Measurements from ENCODE around the gene IRX3.
"Not testable (repeated sequence)": the region's sequence is repeated elsewhere in the genome, so short reads cannot be mapped to it uniquely, and the experiment has no call there.

The IRX3 gene

DNA sequence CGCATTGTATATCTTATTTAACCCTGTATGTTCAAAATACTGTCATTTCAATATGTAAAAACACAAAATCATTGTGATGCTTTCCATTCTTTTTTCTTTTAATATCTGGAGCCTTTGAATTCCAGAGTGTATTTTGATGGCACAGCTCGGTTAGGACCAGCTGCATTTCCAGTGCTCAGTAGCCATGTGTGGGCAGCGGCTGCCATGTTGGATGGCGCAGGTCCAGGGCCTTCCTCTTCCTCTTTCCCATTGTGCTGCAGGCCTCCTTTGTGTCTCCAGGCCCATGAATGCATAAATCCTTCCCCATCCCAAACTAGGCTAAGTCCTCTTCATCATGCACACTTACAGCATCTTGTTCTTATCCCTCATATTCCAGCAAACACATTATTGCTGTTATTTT, 13.0 kb downstream of the IRX3 start:
- no peak for FAIRE-seq

DNA sequence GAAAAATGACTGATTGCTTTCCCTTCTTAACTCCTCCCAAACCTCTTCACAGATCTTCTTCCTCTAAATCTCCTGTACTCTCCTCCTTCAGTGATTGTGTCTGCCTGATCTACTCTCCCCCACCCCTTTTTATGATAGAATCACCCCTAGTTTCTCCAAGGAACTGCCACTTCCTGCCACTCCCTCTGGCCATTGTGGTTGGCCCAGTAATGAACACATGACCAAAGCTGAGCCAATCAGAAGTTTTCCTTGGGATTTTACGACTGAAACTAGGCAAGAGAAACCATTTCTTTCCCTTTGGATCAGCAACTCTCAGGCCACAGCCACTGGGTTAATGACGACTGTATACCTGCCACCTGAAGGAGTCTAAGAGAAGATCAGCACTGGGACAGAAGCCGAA, 15.9 kb downstream of the IRX3 start:
- no peak for FAIRE-seq

DNA sequence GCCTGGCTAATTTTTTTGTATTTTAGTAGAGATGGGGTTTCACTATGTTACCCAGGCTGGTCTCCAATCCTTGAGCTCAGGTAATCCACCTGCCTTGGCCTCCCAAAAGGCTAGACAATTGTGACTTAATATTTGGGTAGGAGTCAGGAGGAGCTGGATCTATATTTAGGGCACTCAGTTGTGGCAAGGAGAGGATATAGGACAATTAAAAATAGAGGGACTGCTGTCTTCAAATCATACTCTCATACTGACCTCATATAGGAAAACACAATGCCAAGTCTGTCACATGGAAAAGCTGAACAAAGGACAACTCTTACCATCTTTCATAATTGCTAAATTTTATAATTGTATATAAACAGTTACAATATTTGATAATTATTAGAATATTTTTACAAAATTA, 17.1 kb downstream of the IRX3 start:
- no peak for FAIRE-seq

DNA sequence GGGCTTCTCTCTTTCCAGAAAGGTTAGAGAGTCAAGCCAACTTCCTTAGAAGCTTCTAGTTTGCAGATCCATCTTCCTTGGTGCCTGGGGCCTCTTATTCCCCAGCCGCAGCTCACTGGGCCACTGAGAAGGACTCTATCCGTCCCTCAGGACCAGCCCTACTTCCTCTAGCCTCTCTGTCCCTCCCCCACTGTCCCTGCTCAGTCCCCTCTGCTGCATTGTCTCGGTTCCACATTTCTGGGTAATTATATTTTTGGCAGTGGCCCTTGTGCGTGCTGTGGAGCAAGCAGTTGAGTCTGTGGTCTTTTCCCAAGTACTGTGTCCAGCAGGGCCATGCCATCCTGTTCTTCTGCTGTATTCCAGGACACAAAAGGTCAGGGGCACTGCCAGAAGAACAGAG, 17.8 kb downstream of the IRX3 start:
- no peak for FAIRE-seq

DNA sequence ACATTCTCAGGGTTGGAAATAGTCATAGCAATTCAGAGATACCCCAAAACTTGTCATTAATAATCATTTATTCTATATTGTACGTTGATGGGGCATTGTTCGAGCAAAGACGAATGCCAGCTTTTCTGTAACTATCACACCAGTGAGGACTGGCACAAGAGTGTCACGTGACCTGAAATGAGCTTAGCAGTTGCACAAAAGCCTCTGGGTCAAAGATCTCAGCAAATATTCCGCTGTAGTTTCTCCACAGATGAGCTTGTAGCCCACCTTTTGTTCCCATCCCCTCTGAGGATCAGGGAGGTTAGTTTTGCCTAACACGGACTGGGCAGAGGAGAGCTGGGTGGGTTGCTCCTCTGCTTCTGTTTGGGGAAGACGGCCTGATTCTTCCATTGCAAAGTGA, 18.2 kb downstream of the IRX3 start:
- FAIRE-seq, result no peak

DNA sequence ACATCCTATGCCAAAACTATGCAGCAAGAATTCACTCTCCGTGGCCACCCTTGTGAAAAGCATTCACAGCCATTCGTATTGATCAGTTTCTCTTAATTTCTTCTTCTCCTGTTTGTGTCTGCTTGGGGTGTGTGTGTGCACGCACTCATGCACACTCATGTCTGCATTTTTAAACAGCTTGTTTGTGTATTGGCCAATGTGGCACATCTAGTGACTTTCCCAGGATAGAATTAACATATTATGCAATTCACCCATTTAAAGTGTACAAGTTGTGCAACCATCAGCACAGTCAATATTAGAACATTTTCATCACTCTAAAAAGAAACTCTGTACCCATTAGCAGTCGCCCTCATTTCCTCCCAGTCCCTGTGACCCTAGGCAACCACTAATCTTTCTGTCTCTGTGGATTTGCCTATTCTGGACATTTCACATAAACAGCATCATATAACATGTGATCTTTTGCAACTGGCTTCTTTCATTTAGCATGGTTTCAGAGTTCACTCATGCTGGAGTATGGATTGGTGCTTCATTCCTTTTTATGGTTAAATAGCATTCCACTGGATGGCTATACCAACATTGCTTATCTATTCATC, 20.1 kb downstream of the IRX3 start:
- no peak for FAIRE-seq

DNA sequence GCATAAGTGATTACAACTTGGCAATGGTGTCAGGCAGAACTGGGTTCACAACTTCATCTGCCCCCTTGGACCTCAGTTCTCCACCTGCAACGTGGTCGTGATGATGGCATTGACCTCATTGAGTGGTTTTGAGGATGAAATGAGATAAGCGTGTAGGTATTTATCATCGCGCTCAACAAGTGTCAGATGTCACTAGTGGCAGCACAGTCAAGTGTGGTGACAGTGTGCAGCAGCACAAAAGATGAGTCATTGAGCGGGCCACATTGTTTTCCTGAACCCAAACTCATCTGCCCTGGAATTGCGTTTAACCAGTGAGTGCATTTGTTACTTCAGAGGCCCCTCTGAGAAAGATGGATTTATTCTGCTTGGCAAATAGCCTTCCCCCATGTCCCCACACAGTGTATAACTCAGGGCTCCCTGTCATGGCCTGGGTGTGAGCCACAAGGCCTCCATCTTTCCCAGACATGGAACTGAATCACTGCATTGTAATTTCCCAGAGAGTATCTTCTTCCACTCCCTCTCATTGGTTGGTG, 20.9 kb downstream of the IRX3 start:
- no peak for FAIRE-seq

DNA sequence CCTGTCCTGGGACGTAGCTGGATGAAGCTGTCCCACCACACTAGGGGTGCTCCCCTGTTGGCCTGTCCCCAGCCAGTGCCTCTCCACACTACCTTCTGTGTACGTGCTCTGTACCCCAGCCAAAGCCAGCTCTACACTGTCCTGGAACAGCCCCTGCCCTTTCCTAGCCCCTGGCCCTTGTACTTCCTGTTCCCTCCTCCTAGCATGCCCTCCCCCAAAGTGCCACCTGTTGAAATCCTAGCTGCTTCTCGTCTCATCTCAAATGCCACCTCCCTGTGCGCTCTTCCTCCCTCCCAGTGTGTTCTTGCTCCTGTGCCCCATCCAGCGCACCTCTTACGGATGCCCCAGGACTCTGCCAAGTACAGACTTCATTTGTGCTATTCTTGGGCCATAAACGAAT, 33.5 kb downstream of the IRX3 start:
- no peak for FAIRE-seq

DNA sequence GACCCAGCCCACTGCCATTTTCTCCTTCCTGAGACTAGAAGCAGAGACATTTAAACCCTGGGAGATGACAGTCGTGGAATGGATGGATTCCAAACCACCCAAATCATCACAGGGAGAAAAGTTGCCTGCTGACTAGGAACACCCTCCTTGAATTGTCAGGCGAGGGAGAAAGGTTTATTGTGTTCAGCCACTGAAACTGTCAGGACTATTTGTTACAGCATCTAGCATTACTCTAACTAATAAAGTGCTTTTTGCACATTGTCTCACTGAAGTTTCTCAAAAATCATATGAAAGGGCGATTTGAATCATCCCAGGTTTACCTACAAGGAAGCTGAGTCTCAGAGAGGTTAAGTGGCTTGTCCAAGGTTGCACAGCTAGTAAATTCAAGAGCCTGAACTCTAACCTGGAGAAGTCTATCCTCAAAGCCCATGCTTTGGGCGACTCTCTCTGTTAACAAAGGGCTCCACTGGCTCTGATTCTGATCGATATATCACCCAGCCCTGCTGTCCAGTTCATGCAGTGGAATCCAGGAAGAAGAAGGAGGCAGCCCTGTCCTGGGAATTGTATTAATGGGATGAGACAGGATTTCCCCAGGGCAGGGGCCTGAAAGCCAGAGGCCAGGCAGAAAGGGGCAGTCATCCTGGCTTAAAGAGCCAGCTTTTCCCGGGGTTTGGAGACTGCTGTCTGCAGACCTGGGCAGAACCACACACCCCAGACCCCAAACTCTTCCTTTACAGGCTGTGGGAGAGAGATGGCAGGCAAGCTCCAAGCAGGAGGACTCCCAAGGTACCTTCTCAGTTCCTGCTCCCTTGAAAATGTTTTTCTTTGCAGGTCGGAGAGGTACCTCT, 37.5 kb downstream of the IRX3 start:
- FAIRE-seq, result no peak

DNA sequence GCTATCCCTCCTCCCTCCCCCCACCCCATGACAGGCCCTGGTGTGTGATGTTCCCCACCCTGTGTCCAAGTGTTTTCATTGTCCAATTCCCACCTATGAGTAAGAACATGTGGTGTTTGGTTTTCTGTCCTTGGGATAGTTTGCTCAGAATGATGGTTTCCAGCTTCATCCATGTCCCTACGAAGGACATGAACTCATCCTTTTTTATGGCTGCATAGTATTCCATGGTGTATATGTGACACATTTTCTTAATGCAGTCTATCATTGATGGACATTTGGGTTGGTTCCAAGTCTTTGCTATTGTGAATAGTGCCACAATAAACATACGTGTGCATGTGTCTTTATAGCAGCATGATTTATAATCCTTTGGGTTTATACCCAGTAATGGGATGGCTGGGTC, 38.9 kb downstream of the IRX3 start:
- FAIRE-seq, result not testable (repeated sequence)

DNA sequence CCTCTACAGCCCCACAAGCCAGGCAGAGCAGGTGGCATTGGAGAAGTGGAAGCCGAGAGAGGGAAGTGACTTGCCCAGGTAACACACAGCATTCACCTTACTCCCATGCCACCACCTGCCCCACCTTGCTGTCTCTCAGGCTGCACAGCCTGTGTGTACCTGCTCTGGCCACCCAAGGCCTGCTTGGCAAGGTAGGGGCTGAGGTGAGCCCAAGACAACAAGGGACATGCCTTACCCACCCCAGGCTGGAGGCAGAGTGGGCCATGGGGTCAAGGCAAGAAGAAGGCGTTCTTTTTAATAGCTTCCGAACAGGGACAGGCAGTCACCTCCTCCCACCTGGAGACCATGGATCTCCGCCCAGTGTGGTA, 40.1 kb downstream of the IRX3 start:
- FAIRE-seq, result no peak

DNA sequence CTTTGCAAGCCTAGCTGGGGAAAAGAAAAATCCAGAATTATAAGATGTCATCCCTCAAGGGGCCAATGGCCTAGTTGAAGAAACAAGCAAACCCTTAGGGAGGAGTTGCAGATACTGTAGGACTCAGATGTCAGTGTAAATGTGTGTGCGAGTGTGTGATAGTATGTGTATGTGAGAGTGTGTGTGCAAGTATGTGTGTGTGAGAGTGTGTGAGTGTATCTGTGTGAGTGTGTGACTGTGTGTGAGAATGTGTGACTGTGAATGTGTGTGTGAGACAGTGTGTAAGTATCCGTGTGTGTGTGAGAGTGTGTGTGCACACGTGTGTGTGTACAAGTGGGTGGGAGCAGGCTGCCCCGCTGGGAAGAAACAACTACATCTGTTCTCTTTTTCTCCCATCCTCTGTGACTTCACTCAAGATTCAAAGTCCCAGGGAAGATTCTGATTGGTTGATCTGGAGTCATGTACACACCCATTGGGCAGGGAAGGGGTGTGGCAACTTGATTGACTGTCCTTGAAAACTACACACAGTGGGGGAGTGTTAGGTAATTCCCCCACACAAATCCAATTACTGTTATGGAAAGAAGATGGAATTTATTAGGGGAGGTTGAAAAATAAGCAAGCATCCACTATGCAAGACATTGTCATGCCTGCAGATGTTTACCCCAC, 40.7 kb downstream of the IRX3 start:
- FAIRE-seq, result no peak

DNA sequence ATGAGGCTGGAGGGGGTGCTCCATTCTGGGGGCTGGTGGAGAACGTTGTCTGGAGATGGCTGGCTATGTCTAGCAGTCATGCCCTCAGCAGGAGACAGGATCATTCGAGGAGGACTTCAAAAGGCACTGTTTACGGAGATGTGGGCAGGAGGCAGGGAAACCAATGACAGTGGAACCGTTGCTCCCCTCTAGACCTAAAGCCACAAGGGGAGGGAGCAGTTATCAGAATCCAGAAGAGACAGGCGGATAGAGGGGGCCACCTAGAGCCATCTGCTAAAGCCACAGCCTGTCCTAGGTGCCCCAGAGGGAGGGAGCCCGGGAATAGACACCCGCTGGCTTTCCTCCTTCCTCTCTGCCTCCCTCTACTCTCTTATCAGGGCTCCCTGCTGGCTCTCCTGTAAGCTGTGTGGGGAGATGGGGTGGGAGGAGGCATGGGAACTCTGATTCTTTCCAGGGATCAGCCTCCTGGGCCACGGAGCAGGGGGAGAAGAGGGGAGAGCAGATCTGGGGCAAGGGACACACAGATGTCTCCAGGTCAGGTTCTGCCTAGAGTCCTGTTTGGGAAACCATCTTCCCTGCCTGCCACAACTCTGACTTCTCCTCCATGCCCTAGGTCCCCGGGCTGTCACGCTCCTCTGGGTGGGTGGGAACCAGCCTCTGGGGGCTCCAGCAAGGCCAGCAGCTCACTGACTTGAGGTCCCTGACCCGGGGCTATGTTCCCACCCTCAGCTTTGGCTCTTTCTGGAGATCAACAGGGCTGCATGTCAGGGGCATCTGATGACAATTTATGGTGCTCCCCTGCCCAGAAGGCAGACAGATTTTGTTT, 42.3 kb downstream of the IRX3 start:
- no peak for FAIRE-seq

DNA sequence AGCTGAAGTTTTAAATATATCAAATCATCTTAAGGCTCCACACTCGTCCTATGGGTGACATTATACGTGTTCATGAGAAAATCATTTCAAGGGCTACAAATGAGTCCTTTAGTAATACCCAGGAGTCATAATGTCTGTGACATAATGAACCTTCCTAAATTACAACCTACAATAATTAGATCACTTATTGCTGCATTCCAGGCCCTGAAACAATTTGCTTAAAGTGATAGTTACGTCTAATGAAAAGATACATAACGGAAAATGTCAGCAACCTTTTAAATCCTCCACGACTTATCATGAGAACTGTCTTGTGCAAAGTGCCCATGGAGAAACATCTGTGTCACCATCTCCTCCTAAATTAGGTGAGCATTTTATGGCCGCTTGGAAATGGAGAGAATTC, 43.4 kb downstream of the IRX3 start:
- no peak for FAIRE-seq

DNA sequence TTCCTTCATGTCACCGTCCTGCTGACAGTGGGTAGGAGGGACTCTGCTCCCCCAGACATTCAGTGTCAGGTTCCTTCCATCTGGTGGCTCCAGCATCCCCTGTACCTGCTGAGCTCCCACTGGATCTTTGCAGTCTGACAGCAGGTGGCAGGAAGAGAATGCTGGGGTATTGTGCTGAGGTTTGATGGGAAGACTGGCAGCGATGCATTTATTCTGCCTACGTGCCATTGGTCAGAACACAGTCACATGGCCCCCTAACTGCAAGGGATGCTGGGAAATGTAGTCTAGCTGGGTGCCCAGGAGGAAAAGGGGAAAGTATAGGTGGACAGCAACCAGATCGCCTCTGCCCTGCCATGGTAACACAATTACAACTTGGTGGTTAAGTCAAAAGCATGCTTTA, 44.4 kb downstream of the IRX3 start:
- FAIRE-seq, result no peak

DNA sequence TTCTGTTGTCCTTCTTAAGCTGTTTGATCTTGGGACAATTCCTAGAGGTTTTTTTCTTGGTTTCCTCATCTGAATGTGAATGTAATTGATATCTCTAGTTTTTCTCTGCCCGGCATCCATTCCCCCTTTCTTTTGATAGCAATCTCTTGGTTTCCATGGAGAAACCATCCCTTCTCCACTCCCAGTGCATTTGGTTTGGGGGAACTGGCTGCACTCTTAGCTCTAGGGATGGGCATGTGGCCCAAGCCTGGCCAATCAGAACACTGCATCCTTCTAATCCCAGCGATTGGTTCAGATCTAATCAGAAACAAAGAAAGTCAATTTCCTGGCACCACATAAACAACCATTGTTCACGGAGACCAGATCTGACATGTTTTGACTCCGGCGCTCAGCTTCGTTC, 45.1 kb downstream of the IRX3 start:
- no peak for FAIRE-seq

DNA sequence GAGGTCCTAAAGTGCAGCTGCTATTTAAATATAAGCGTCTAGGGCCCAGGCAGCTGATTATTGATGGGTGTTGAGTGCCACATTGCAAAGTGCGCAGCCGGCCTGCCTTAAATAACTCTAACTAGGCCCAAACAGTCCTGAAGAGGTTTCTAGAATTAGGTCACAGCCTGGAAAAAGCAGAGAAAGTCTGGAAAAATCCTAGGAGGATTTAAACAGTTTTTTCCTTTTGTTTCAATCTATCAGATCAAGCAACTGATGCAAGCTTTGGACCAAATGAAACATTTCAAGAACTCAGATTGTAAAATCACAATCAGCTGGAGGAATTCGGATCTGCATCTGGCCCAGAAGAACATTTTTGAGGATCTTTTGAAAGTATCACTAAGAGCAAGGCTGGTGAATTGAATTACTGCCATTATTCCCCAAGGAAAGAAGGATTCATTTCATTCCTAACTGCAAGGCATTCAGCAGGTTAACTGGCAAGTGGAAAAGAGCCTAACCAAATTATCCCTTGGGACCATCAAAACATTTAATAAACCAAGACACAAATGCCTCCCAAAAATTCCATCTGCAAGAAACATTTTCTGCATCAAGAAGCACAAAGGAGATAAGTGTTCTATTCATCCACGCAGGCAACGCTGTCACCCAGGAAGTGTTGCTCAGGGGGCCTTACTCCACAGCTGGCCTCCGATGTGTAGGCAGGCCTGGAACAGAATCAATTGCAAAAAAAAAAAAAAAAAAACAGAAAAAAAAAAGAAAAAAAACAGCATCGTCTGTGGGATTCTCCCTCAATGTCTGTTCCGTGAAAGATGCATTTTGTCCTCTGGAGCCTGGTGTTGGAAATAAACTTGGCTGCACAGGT, 46.1 kb downstream of the IRX3 start:
- no peak for FAIRE-seq

DNA sequence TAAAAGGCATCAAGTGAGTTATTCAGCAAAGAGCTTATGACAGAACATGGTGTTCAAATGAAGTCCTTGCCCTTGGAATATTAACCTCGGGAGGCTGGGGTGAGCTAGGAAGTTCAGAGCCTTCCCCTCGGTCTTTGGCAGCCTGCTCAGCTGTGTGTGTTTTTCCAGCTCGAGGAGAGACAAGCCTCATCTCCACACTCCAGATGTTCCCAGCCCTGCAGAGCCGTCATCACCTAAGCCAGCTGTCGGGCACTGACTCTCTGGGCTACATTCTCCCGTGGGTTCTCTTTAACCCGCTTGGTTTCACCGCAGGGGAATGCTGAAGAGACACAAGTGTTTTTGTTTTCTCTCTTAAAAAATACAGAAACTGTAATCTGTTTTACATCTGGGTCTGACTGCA, 47.1 kb downstream of the IRX3 start:
- FAIRE-seq, result no peak

DNA sequence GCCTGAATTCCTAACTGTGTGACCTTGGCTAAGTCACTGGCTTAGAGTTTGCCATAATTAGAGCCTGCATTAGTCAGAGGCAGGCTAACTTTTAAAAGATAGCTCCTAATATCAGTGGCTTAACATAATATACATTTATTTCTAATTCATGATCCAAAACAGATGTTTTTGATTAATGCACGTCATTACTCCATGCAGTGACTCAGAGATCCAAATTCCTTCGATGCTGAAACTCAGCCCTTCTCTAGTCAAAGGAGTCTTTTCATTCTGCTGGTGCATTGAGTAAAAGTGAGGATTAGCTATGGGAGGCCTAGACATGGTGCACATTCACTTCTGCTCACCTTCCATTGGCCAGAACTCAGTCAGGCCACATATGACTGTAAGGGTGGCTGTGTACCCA, 49.8 kb downstream of the IRX3 start:
- FAIRE-seq, result no peak

DNA sequence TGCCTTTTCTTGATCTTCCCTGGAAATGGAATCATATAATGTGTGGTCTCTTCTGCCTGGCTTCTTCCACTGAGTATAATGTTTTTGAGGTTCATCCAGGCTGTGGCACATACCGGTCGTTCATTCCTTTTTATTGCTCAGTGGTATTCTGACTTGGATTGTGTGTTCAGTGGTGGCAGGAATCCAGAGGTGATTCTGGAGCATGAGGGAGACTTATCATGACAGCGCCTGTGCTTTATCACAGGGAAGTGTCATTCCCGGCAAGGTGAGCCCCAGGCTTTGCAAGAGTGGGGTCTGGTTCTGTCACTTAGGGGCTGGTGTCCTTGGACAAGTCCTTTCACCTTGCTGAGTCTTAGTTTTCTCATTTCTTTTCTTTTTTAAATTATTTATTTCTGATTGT, 53.0 kb downstream of the IRX3 start:
- no peak for FAIRE-seq

All from islet of Langerhans (tissue), 1 donor.